Trophoblast cell (in vitro differentiated cells and primary cell): Measurements from ENCODE around the gene AGPAT1.
A peak's percentile ranks its signal among the peaks of the same experiment; 100 is the strongest.

Experiments
- DNase-seq, 2 donors: peaks; one replicate each; pipeline ENCODE4 v3.0.0-alpha.2; 2016
- H2AFZ ChIP-seq: 2 replicates; pipeline ENCODE4 v1.6.1; 2013; ENCODE audit warnings: low read length, moderate library complexity, mild to moderate bottlenecking; ENCODE audit not compliant: insufficient read depth, poor library complexity
- H2AK5ac ChIP-seq: 2 replicates; pipeline ENCODE4 v1.6.1; 2013; ENCODE audit warnings: mild to moderate bottlenecking, low read length
- H2BK120ac ChIP-seq: 2 replicates; pipeline ENCODE4 v1.6.1; 2013; ENCODE audit warnings: low read length, mild to moderate bottlenecking, moderate library complexity; ENCODE audit not compliant: insufficient read depth, poor library complexity
- H2BK12ac ChIP-seq: 2 replicates; pipeline ENCODE4 v1.6.1; 2013; ENCODE audit warnings: mild to moderate bottlenecking, low read length, moderate library complexity
- H2BK5ac ChIP-seq: 2 replicates; pipeline ENCODE4 v1.6.1; 2013; ENCODE audit warnings: low read length, low read depth, moderate library complexity, mild to moderate bottlenecking; ENCODE audit not compliant: poor library complexity
- H3K14ac ChIP-seq: 2 replicates; pipeline ENCODE4 v1.6.1; 2013; ENCODE audit warnings: mild to moderate bottlenecking, low read length
- H3K18ac ChIP-seq: 2 replicates; pipeline ENCODE4 v1.6.1; 2013; ENCODE audit warnings: mild to moderate bottlenecking, low read length
- H3K23ac ChIP-seq: 2 replicates; pipeline ENCODE4 v1.6.1; 2013; ENCODE audit warnings: low read length
- H3K27ac ChIP-seq: 2 replicates; pipeline ENCODE4 v1.5.1; 2013; ENCODE audit warnings: low read depth, mild to moderate bottlenecking, inconsistent platforms, low read length, moderate library complexity
- H3K27me3 ChIP-seq: 2 replicates; pipeline ENCODE4 v1.6.1; 2013; ENCODE audit warnings: inconsistent platforms, mild to moderate bottlenecking, low read length, moderate library complexity; ENCODE audit not compliant: insufficient read depth
- H3K36me3 ChIP-seq, 2 experiments: 1 replicate in 1 of 2; 2 replicates in 1 of 2; pipeline ENCODE4 v1.6.1; 2013; ENCODE audit warnings: low read length in 2 of 2, mild to moderate bottlenecking in 2 of 2, moderate library complexity in 1 of 2; ENCODE audit not compliant: insufficient read depth in 2 of 2, control insufficient read depth in 1 of 2
- H3K4ac ChIP-seq: 2 replicates; pipeline ENCODE4 v1.6.1; 2013; ENCODE audit warnings: low read depth, mild to moderate bottlenecking, low read length, moderate library complexity
- H3K4me1 ChIP-seq, 2 experiments: 1 replicate in 1 of 2; 2 replicates in 1 of 2; pipeline ENCODE4 v1.6.1; 2013; ENCODE audit warnings: low read length in 2 of 2, mild to moderate bottlenecking in 2 of 2, moderate library complexity in 1 of 2; ENCODE audit not compliant: insufficient read depth in 2 of 2, control insufficient read depth in 1 of 2
- H3K4me2 ChIP-seq: 2 replicates; pipeline ENCODE4 v1.6.1; 2013; ENCODE audit warnings: inconsistent platforms, mild to moderate bottlenecking, low read length, moderate library complexity
- H3K4me3 ChIP-seq: 2 replicates; pipeline ENCODE4 v1.5.1; 2013; ENCODE audit warnings: mild to moderate bottlenecking, low read depth, low read length, inconsistent platforms
- H3K79me1 ChIP-seq: one replicate; pipeline ENCODE4 v1.6.1; 2013; ENCODE audit warnings: low read length
- H3K79me2 ChIP-seq: 2 replicates; pipeline ENCODE4 v1.6.1; 2013; ENCODE audit warnings: low read length, mild to moderate bottlenecking; ENCODE audit not compliant: control insufficient read depth, insufficient read depth, poor library complexity
- H3K9ac ChIP-seq: 2 replicates; pipeline ENCODE4 v1.6.1; 2013; ENCODE audit warnings: mild to moderate bottlenecking, low read length
- H3K9me3 ChIP-seq: 2 replicates; pipeline ENCODE4 v1.6.1; 2013; ENCODE audit warnings: low read depth, mild to moderate bottlenecking, control low read depth, inconsistent platforms, low read length; ENCODE audit not compliant: insufficient read depth
- H4K12ac ChIP-seq: 2 replicates; pipeline ENCODE4 v1.6.1; 2013; ENCODE audit warnings: low read depth, mild to moderate bottlenecking, low read length, moderate library complexity
- H4K8ac ChIP-seq: 2 replicates; pipeline ENCODE4 v1.6.1; 2013; ENCODE audit warnings: low read depth, mild to moderate bottlenecking, low read length, moderate library complexity
- H4K91ac ChIP-seq: one replicate; pipeline ENCODE4 v1.6.1; 2013; ENCODE audit warnings: low read depth, mild to moderate bottlenecking, low read length, moderate library complexity
- WGBS: extraction: QIAGEN DNeasy Blood & Tissue Kit; methylation state at CpG from one replicate; pipeline ENCODE4 v1.1.7; 2013; ENCODE audit warnings: missing lambda C conversion rate; ENCODE audit not compliant: insufficient read length, insufficient coverage; ENCODE audit errors: extremely low coverage; 5-methylcytosine and 5-hydroxymethylcytosine counted together

The AGPAT1 gene

GRCh38 chr6:32181915-32182529 lies 6.1 kb upstream of the AGPAT1 start:
- Histone ChIP-seq H2BK5ac (no peak overlapping the region), H3K36me3 (peaks cover 37 to 43% of the 10 kb centered on the region in 2 experiments), H3K18ac (no peak overlapping the region), H2BK12ac (no peak overlapping the region), H2AFZ (no peak overlapping the region), H3K9me3 (no peaks in the 10 kb centered on the region), H3K4me2 (no peak overlapping the region), H2BK120ac (no peak overlapping the region), H3K14ac (no peak overlapping the region), H3K4ac (no peak overlapping the region), H4K91ac (no peak overlapping the region), H3K79me2 (peaks cover 2% of the 10 kb centered on the region), H3K79me1 (peaks cover 6% of the 10 kb centered on the region), H3K4me3 (peak overlapping the region; percentile 21), H3K9ac (no peak overlapping the region), H2AK5ac (no peak overlapping the region), H3K27me3 (no peaks in the 10 kb centered on the region), H4K8ac (no peak overlapping the region), H4K12ac (no peak overlapping the region), H3K23ac (no peak overlapping the region), H3K4me1 (peaks cover 0 to 10% of the 10 kb centered on the region in 2 experiments), H3K27ac (no peak overlapping the region)
- no CpG with 5 or more reads among the region's 10 CpGs for WGBS
- DNase-seq: no peak

DNA sequence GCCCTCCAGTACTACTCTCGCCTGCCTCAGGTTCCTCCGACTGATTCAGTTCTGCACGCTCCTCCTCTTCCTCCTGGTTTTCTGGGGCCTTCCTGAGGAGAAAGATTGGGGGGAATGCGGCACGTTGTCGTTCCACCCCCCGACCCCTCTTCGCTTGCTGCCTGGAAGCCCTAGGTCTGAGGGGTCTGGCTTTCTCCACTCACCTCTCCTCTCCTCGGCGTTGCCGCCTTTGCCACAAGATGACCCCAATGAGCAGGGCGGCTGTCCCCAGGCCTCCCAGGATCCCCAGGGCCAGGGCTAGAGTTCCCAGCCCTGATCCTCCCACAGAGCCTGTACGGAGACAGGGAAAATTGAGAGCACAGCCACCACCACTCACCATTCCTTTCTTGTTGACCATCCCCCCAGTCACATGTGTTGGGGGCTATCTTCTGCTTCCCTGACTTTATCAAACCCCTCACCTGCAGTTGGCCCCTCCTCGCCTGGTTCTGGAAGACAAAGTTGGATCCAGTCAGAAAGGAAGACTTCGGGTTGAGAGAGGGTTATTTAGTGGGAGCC lies 5.3 kb upstream of the AGPAT1 start:
- Histone ChIP-seq H3K27ac (no peak overlapping the region), H3K14ac (no peak overlapping the region), H3K79me2 (peaks cover 2% of the 10 kb centered on the region), H3K9ac (no peak overlapping the region), H3K23ac (no peak overlapping the region), H4K12ac (no peak overlapping the region), H4K91ac (no peak overlapping the region), H3K79me1 (peaks cover 10% of the 10 kb centered on the region), H2BK5ac (no peak overlapping the region), H4K8ac (no peak overlapping the region), H2AFZ (no peak overlapping the region), H3K4me1 (peaks cover 0 to 17% of the 10 kb centered on the region in 2 experiments), H3K4me2 (no peak overlapping the region), H3K4ac (no peak overlapping the region), H3K18ac (no peak overlapping the region), H3K27me3 (no peaks in the 10 kb centered on the region), H3K9me3 (no peaks in the 10 kb centered on the region), H2BK120ac (no peak overlapping the region), H2BK12ac (no peak overlapping the region), H3K36me3 (peaks cover 29 to 36% of the 10 kb centered on the region in 2 experiments), H3K4me3 (no peak overlapping the region), H2AK5ac (no peak overlapping the region)
- DNase-seq: no peak
- WGBS: no CpG with 5 or more reads among the region's 15 CpGs

DNA sequence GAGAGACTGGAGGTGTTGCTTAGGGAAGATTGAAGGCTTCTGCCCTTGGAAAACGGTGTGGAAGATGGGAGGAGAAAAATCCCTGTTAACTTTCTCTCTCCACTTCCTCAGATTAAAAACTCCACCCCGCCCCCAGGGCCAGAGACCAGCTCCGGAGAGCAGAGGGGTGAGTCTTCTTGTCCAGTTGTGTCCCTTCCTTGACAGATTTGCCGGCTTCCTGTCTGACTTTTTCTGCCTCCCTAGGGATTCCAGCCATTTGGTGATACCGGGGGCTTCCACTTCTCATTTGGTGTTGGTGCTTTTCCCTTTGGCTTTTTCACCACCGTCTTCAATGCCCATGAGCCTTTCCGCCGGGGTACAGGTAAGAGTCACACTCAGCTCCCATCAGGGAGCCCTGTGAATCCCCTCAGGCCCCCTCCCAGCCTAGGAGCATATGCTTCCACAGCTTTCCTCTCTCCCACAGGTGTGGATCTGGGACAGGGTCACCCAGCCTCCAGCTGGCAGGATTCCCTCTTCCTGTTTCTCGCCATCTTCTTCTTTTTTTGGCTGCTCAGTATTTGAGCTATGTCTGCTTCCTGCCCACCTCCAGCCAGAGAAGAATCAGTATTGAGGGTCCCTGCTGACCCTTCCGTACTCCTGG lies 4.0 kb upstream of the AGPAT1 start:
- no CpG with 5 or more reads among the region's 10 CpGs for WGBS
- Histone ChIP-seq H2BK5ac (no peak overlapping the region), H4K91ac (no peak overlapping the region)

GRCh38 chr6:32178547-32179440 lies 2.9 kb upstream of the AGPAT1 start:
- H3K9ac ChIP-seq: peak overlapping the region; percentile 28
- H3K14ac ChIP-seq: peak overlapping the region; percentile 33
- peak overlapping the region; percentile 10 for H3K18ac ChIP-seq
- H3K9me3 ChIP-seq: no peaks in the 10 kb centered on the region
- H3K4ac ChIP-seq: peak overlapping the region; percentile 16
- peak overlapping the region; percentile 59 for H4K91ac ChIP-seq
- peak overlapping the region; percentile 44 for H4K8ac ChIP-seq
- peaks cover 26 to 32% of the 10 kb centered on the region in 2 experiments for H3K36me3 ChIP-seq
- H3K27me3 ChIP-seq: no peaks in the 10 kb centered on the region
- WGBS: 95% methylated on average over 1 of the region's 24 CpGs
- H2AFZ ChIP-seq: peak overlapping the region; percentile 38
- peaks cover 10% of the 10 kb centered on the region for H3K79me2 ChIP-seq
- H3K4me2 ChIP-seq: peak overlapping the region; percentile 60
- H2BK12ac ChIP-seq: no peak overlapping the region
- H3K79me1 ChIP-seq: peaks cover 14% of the 10 kb centered on the region
- DNase-seq: peak in 1 of 2 donors; percentile 13
- peak overlapping the region; percentile 19 for H3K23ac ChIP-seq
- H3K27ac ChIP-seq: no peak overlapping the region
- H3K4me3 ChIP-seq: peak overlapping the region; percentile 72
- peaks cover 4 to 21% of the 10 kb centered on the region in 2 experiments for H3K4me1 ChIP-seq
- no peak overlapping the region for H2BK5ac ChIP-seq
- H2BK120ac ChIP-seq: no peak overlapping the region
- H4K12ac ChIP-seq: no peak overlapping the region
- H2AK5ac ChIP-seq: peak overlapping the region; percentile 4

More for the DNA sequence above, 4.0 kb upstream of the AGPAT1 start:
- Histone ChIP-seq H3K4me2 (no peak overlapping the region), H4K8ac (no peak overlapping the region), H3K27me3 (no peaks in the 10 kb centered on the region), H3K27ac (no peak overlapping the region), H2AK5ac (no peak overlapping the region), H3K23ac (no peak overlapping the region), H3K79me2 (peaks cover 10% of the 10 kb centered on the region), H3K4me1 (peaks cover 4 to 20% of the 10 kb centered on the region in 2 experiments), H3K9ac (no peak overlapping the region), H2BK120ac (no peak overlapping the region), H3K18ac (no peak overlapping the region), H3K14ac (no peak overlapping the region), H3K36me3 (peaks cover 26 to 36% of the 10 kb centered on the region in 2 experiments), H3K79me1 (peaks cover 14% of the 10 kb centered on the region), H3K9me3 (no peaks in the 10 kb centered on the region), H4K12ac (no peak overlapping the region), H2BK12ac (no peak overlapping the region), H3K4ac (no peak overlapping the region), H3K4me3 (no peak overlapping the region), H2AFZ (no peak overlapping the region)
- no peak for DNase-seq
